Neural crest cell (in vitro differentiated cells): ENCODE measurements around the gene OR51A4. TPM values are rescaled to one million over a fixed set of nuclear protein-coding genes. Genes with fewer than 3 reads are reported as not detected.

Experiments used
- DNase-seq: peaks from one replicate; pipeline ENCODE4 v3.0.0; 2021; ENCODE audit warnings: low read depth, mixed read lengths, low spot score
- H3K27ac Mint-ChIP-seq: one replicate; pipeline ENCODE4 v1.8.0; 2021; ENCODE audit warnings: mild to moderate bottlenecking, mixed read lengths; ENCODE audit not compliant: unreplicated experiment
- H3K27me3 Mint-ChIP-seq: 2 replicates; pipeline ENCODE4 v1.8.0; 2021; ENCODE audit warnings: low read depth, mild to moderate bottlenecking, mixed read lengths
- H3K36me3 Mint-ChIP-seq: 2 replicates; pipeline ENCODE4 v1.8.0; 2021; ENCODE audit warnings: low read depth, mild to moderate bottlenecking, mixed read lengths
- H3K4me1 Mint-ChIP-seq: 2 replicates; pipeline ENCODE4 v1.8.0; 2021; ENCODE audit warnings: mixed read lengths
- H3K4me3 Mint-ChIP-seq: one replicate; pipeline ENCODE4 v1.8.0; 2021; ENCODE audit warnings: mild to moderate bottlenecking, mixed read lengths
- H3K9me3 Mint-ChIP-seq: 2 replicates; pipeline ENCODE4 v1.8.0; 2021; ENCODE audit warnings: mixed read lengths
- CTCF ChIP-seq: fragments of 200-600 bp; sonication (generic); conservative IDR thresholded peaks from 2 replicates; pipeline ENCODE4 v1.5.0; 2021; ENCODE audit warnings: antibody characterized with exemption, mild to moderate bottlenecking
- total RNA-seq: library from RNA; stranded (reverse); gene quantifications from 2 replicates; pipeline ENCODE4 v1.2.1, GENCODE V29; 2021

The OR51A4 gene
- total RNA-seq, 1 donor from 2014 or later: not detected

- no peak for TF ChIP-seq CTCF
- Mint-ChIP-seq H3K27ac (no peak overlapping the region), H3K4me1 (no peaks in the 10 kb centered on the region), H3K36me3 (no peaks in the 10 kb centered on the region), H3K4me3 (no peak overlapping the region), H3K9me3 (no peaks in the 10 kb centered on the region), H3K27me3 (peaks cover 16% of the 10 kb centered on the region)
- no peak for DNase-seq
Observed at GRCh38 chr11:4936745-4937144, 10.7 kb downstream of the OR51A4 start.

GRCh38 chr11:4932751-4933150 is 14.7 kb downstream of the OR51A4 start:
- Mint-ChIP-seq H3K36me3 (no peaks in the 10 kb centered on the region), H3K27ac (no peak overlapping the region), H3K9me3 (no peaks in the 10 kb centered on the region), H3K4me3 (no peak overlapping the region), H3K4me1 (no peaks in the 10 kb centered on the region), H3K27me3 (peaks cover 19% of the 10 kb centered on the region)
- no peak for TF ChIP-seq CTCF
- DNase-seq: no peak

GRCh38 chr11:4926608-4927007 is 20.8 kb downstream of the OR51A4 start:
- Mint-ChIP-seq H3K36me3 (no peaks in the 10 kb centered on the region), H3K27ac (no peak overlapping the region), H3K4me1 (no peaks in the 10 kb centered on the region), H3K9me3 (no peaks in the 10 kb centered on the region), H3K27me3 (peaks cover 26% of the 10 kb centered on the region), H3K4me3 (no peak overlapping the region)
- no peak for DNase-seq
- TF ChIP-seq CTCF: no peak

GRCh38 chr11:4924239-4924638 is 23.2 kb downstream of the OR51A4 start, which contains the start of gene OR51G1:
TSS of gene OR51G1 (minus strand) at chr11:4924339. CDS start at chr11:4924339, 0 bp downstream.
- peak within 1 kb of the TSS; percentile 31 for H3K27ac Mint-ChIP-seq
- no peak for TF ChIP-seq CTCF
- no peaks in the 10 kb centered on the region for H3K36me3 Mint-ChIP-seq
- H3K4me3 Mint-ChIP-seq: no peak within 1 kb of the TSS
- H3K27me3 Mint-ChIP-seq: peaks cover 17% of the 10 kb centered on the region
- no peak for DNase-seq
- H3K4me1 Mint-ChIP-seq: no peaks in the 10 kb centered on the region
- no peaks in the 10 kb centered on the region for H3K9me3 Mint-ChIP-seq

- Mint-ChIP-seq H3K9me3 (no peaks in the 10 kb centered on the region), H3K27ac (no peak overlapping the region), H3K4me1 (no peaks in the 10 kb centered on the region), H3K4me3 (no peak overlapping the region), H3K27me3 (peaks cover 18% of the 10 kb centered on the region), H3K36me3 (no peaks in the 10 kb centered on the region)
- DNase-seq: no peak
- TF ChIP-seq CTCF: no peak
Observed at GRCh38 chr11:4922304-4922703, 25.1 kb downstream of the OR51A4 start.

- Mint-ChIP-seq H3K36me3 (no peaks in the 10 kb centered on the region), H3K27me3 (peaks cover 15% of the 10 kb centered on the region), H3K4me3 (no peak overlapping the region), H3K4me1 (no peaks in the 10 kb centered on the region), H3K27ac (no peak overlapping the region), H3K9me3 (no peaks in the 10 kb centered on the region)
- no peak for TF ChIP-seq CTCF
- no peak for DNase-seq
Observed at GRCh38 chr11:4921796-4922195, 25.6 kb downstream of the OR51A4 start.
